Esophagus mucosa (tissue), 1 donor: ENCODE measurements around the gene SMKR1. TPM values are rescaled to one million over a fixed set of nuclear protein-coding genes. Genes with fewer than 3 reads are reported as not detected.
A peak's percentile ranks its signal among the peaks of the same experiment; 100 is the strongest.
"Not testable (repeated sequence)": the region's sequence is repeated elsewhere in the genome, so short reads cannot be mapped to it uniquely, and the experiment has no call there.

Experiments used
- ATAC-seq: fragments of 200-7000 bp; cut with Tn5 transposase; one replicate; pipeline ENCODE4 v1.9.1; 2020
- total RNA-seq: library from RNA; stranded (reverse); gene quantifications from one replicate; pipeline ENCODE4 v1.2.4, GENCODE V29; 2023
- donor health status: DM: yes; HTN: yes; CAD: no.

Gene SMKR1
- total RNA-seq, 1 donor from 2014 or later, result not detected

- ATAC-seq, result peak; percentile 94
Measured at GRCh38 chr7:129530795-129531391, 28.6 kb downstream of the SMKR1 start.

GRCh38 chr7:129531721-129532120 lies 29.4 kb downstream of the SMKR1 start:
- ATAC-seq, result no peak

GRCh38 chr7:129532375-129532774 lies 30.0 kb downstream of the SMKR1 start:
- no peak for ATAC-seq

- not testable (repeated sequence) for ATAC-seq
Measured at GRCh38 chr7:129534558-129535274, 32.4 kb downstream of the SMKR1 start.

- ATAC-seq, result no peak
Measured at GRCh38 chr7:129535896-129536295, 33.6 kb downstream of the SMKR1 start.

- no peak for ATAC-seq
Measured at GRCh38 chr7:129536323-129536722, 34.0 kb downstream of the SMKR1 start.

GRCh38 chr7:129538790-129539189 lies 36.5 kb downstream of the SMKR1 start:
- ATAC-seq, result no peak

- no peak for ATAC-seq
Measured at GRCh38 chr7:129540340-129540739, 38.0 kb downstream of the SMKR1 start.

- ATAC-seq, result no peak
Measured at GRCh38 chr7:129544700-129545099, 42.4 kb downstream of the SMKR1 start.

GRCh38 chr7:129550693-129551360 lies 48.5 kb downstream of the SMKR1 start:
- no peak for ATAC-seq

GRCh38 chr7:129553899-129554461 lies 51.6 kb downstream of the SMKR1 start:
- ATAC-seq, result no peak

GRCh38 chr7:129556607-129557133 lies 54.3 kb downstream of the SMKR1 start:
- ATAC-seq, result no peak

- no peak for ATAC-seq
Measured at GRCh38 chr7:129557686-129558481, 55.6 kb downstream of the SMKR1 start.

- no peak for ATAC-seq
Measured at GRCh38 chr7:129559564-129559963, 57.2 kb downstream of the SMKR1 start.

GRCh38 chr7:129560831-129561230 lies 58.5 kb downstream of the SMKR1 start:
- no peak for ATAC-seq

GRCh38 chr7:129561677-129562359 lies 59.5 kb downstream of the SMKR1 start:
- ATAC-seq, result no peak

Other genes starting within 250 kb of the SMKR1 start
- gene STRIP2, start 68.1 kb upstream of the SMKR1 start, total RNA-seq, result 3.4 TPM
- gene NRF1, start 109.2 kb downstream of the SMKR1 start, total RNA-seq, result 9.1 TPM